Suppressor macrophage treated with lipopolysaccharide for 4 hours (primary cell): Measurements from ENCODE around the gene DNAJC25.
"Not testable (repeated sequence)": the region's sequence is repeated elsewhere in the genome, so short reads cannot be mapped to it uniquely, and the experiment has no call there.

Experiments used
- DNase-seq: peaks from one replicate; pipeline ENCODE4 v3.0.0-alpha.2; 2020

Gene DNAJC25

DNA sequence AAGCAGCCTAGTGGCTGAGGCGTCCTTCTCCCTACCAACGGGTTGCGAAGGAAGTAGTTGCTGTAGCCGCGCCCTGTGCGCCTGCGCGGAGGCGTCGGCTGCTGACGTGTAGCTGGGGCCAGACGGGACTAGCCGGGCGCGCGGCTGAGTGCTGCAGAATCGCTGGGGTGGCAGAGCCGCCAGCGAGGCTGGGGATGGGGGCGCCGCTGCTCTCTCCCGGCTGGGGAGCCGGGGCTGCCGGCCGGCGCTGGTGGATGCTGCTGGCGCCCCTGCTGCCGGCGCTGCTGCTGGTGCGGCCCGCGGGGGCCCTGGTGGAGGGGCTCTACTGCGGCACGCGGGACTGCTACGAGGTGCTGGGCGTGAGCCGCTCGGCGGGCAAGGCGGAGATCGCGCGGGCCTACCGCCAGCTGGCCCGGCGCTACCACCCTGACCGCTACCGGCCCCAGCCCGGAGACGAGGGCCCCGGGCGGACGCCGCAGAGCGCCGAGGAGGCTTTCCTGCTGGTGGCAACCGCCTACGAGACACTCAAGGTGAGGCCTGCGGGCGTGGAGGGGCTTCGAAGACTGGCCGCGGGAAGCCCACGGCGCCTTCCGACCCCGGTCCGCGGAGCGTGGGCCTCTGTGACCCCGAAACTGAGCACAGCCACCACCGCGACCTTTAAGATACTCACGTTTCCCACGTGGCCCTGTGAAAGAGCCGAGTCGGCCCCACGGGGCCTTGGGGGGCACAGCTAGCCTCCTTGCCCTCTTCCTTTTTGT lies at the start of gene DNAJC25:
DNAJC25 (plus strand) TSS at position 121 of the 758 bp plus-strand sequence; CDS start at position 195, 74 bp downstream.
- peak; percentile 99 for DNase-seq

DNA sequence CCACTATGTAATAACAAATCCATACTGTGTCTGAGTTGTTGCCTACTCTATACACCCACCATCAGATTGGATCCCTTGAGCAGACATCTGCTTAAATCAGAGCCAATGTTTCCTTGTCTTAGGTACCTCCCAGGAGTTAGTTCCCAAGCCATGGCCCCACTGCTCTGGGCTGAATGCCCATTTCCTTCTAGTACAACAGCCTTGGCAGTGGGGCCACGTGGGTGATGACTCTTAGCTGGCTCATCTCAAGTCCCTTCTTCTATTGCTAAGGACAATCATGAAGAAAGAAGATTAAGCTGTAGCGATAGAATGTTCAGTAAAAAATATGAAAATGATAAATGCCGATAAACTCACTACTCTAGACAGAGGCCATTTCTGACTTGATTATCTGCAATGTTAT lies 48.2 kb upstream of the DNAJC25 start:
- DNase-seq = no peak

DNA sequence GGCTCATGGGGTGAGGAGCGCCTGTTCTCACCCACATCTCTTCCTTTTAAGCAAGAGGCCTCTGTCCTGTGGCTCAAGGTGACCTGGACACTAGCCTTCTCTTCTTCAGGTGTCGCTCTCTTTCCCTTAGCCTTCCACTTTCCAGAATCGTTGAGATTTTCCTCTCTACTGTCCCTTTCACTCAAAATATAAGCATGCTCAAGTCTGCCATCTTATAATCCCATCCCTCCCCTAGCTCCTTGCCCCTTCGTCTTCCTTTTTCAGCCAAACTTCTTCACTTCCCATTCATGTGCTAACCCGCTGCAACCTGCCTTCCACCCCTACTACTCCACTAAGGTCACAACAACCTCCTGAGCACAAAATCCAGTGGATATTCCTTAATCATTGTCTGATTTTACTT lies 44.8 kb upstream of the DNAJC25 start:
- DNase-seq = no peak

DNA sequence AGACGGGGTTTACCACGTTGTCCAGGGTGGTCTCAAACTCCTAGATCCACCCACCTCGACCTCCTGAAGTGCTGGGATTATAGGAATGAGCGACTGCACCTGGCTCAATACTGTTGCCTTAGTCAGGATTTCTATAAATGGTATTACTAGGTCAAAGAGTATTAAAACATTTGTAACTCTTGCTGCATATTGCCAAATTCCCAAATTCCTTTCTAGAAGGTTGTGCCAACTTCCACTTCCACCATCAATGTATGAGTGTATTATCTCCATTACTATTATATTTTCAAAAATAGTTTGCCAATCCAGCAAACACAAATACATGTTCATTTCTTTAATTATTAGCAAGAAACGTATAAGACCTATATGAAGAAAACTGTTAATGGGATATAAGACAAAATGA lies 42.3 kb upstream of the DNAJC25 start:
- no peak for DNase-seq

DNA sequence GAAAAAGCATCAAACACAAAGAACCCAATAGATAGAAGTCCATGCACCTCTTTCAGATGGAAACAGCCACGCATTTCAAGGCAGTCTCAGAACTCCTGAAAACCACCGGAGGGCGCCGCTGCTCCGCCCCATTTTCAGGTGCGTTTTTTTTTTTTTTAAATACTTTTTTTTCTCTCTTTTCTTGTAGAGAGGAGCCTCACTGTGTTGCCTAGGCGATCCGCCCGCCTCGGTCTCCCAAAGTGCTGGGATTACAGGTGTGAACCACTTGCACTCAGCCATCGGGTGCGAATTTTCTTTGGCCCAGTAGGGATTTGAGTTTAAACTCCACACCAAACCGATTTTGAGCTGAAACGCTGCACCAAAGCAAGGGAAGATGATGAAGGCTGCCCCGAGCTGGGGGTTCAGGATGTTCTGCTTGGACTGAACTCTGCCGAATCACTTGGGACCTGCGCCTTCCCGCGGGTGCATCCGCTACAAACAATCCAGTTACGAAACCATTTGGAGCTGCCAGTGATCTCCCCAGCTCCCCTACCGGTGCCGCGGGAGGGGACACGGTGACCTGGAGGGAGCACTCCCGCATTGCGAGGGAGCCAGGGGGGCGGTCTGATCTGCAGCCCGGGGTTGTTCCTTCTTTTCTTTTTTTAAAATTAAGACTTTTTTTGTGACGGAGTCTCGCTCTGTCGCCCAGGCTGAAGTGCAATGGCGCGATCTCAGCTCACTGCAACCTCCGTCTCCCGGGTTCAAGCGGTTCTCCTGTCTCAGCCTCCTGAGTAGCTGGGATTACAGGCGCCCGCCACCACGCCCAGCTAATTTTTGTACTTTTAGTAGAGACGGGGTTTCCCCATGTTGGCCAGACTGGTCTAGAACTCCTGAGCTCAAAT lies 33.0 kb upstream of the DNAJC25 start:
- peak; percentile 50 for DNase-seq

DNA sequence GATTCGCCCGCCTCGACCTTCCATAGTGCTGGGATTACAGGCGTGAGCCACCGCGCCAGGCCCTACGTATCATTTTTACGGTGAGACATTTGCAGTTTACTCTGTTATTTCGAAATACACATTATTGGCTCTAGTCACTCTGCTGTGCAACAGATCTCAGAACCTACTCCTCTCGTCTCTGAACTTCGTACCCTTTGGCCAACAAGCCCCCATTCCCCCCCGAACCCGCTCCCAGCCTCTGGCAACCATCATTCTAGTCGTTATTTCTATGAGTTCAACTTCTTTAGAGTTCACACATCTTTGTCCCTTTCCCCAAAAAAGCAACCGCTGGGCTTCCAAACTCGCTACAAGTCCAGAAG lies 32.4 kb upstream of the DNAJC25 start:
- peak; percentile 35 for DNase-seq

DNA sequence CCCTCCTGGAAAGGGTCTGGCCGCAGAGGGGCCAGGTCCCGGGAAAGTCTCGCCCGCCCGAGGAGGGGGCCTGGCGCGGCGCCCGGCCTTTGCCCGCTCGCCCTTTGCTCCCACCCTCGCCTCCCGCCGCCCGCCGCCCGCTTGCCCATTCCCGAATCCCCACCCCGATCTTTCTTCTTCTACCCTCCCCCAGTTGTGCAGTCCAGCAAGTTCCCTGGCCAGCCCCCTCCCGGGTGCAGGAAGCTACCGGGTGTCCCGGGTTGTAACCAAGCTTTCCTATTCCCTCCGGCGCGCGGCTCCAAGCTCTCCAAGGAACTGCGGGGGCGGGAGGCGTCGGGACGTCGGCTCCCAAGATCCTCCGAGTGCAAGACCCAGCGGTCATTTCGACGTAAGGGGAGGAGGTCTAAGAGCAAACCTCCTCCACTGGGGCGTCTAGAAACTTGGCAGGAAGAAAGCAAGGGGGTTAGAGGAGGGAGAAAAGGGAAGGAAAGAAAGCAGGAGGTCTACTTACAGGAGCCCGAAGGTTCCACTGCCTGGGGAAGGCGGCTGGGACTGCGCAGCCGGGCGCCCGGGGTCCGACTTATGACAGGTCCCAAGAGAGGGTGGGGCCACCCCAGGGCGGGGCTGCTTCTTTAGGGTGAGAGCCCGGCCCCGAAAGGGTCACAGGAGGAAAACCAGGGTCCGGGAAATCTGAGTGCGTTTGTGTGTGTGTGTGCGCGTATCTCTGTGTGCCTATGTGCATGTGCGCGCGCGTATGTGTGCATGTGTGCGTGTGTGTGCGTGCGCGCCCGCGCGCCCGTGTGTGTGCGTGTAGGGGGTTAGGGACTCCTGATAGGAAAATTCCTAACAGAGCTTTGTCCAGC lies 31.8 kb upstream of the DNAJC25 start, which contains the start of gene PTGR1:
PTGR1 (minus strand) TSS at position 556 of the 863 bp plus-strand sequence. CDS start 2,225 bp downstream, outside the sequence.
- peak; percentile 91 for DNase-seq

DNA sequence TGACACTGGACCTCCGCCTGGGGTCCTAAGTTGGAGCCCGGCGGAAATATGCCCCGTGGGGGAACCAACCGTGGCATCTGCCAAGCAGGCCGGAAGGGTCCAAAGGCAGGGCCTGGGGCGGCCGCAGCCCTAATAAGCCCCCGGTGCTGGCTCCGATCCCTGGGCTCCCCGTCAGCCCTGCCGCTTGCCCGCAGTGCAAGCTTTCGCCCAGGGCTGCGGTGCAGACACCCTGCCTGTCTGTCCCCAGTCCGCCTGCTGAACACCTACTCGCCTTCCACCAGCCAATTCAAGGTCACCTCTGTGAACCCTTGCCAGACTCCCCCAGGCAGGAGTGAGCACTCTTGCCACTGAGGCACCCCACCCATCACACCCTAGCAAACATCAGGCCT lies 31.2 kb upstream of the DNAJC25 start:
- no peak for DNase-seq

DNA sequence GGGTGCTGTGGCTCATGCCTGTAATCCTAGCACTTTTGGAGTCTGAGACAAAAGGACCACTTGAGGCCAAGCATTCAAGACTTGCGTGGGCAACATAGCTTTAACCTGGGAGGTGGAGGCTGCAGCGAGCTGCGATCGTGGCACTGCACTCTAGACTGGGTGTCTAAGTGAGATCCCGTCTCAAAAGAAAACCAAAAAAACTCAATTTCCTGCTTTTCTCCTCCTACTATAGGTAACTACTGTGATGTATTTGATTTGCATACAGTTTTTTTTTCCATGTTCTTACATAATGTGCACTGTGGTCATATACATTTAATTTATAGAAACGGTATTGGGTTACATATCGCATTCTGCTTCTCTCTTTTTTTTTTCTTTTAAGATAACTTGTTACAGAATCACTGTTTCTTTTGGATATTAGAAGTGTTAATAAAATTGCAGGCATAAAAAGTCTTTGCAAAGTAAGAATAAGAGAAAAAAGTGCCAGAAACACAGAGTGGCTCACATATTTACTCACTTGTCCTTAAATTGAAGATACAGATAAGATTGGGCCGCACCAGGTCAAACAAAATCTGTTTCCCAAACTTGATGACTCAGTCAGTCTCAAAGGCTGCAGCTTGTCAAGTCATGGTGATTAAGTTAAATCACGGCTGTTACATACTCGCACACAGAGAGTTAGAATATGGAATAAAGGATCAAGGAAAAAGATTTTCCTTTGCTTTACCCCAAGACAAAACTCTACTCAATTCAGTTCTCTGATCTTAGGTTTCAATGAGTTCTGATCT lies 29.7 kb upstream of the DNAJC25 start:
- DNase-seq = peak; percentile 41

DNA sequence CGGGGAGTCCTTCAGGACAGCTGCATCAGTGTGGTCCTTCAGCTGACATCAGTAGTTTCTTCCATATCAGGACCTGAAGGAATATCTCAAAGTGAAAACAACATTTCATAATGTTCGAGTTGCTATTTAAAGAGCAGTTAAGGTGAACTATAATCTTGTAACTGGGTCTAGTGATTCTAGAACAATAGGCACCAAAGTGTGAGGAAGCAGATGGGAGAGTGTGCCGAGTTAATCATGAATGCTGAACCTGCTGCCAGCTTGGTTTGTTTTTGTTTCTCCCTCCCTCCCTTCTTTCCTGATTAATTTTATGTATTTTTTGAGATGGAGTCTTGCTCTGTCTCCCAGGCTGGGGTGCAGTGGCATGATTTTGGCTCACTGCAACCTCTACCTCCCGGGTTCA lies 28.1 kb upstream of the DNAJC25 start:
- no peak for DNase-seq

DNA sequence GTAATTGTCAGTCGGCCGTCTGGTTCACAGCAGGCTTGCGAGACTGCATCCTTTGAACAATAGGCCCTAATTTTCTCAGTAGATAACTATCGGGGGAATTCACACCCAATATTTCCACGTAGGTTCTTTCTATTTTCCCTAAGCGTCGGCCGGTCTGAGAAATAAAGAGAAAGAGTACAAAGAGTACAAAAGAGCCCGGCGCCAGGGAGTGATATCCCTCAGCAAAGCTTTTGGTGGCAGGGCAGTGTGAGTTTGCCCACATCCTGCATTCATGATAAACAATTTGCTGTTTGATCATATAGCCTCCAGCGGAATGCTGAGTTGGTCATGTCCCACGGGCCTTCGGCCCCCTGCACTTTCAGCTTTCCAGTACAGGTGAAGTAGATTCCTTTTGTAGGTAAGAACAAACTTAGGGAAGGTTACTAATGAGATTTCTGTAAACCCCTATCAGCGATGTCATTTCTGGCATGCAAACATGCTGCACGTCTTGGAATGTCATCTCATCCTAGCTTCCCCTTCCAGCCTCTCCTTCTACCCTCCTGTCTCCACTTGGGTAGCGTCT lies 27.0 kb upstream of the DNAJC25 start:
- no peak for DNase-seq

DNA sequence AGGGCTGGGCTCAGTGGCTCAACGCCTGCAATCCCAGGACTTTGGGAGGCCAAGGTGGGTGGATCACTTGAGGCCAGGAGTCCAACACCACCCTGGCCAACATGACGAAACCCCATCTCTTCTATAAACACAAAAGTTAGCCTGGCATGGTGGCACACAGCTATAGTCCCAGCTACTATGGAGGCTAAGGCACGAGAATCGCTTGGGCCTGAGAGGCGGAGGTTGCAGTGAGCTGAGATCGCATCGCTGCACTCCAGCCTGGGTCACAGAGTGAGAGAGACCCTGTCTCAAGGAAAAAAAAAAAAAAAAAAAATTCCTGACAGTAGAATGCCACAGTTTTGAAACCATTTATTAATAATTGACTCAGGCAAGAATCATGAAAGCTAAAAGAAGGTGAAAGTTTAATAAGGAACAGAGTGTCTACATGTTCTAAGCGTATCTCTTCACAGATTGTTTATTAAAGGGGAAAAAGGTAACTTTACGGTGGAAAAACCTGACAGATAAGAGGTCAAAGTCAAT lies 26.0 kb upstream of the DNAJC25 start:
- no peak for DNase-seq

DNA sequence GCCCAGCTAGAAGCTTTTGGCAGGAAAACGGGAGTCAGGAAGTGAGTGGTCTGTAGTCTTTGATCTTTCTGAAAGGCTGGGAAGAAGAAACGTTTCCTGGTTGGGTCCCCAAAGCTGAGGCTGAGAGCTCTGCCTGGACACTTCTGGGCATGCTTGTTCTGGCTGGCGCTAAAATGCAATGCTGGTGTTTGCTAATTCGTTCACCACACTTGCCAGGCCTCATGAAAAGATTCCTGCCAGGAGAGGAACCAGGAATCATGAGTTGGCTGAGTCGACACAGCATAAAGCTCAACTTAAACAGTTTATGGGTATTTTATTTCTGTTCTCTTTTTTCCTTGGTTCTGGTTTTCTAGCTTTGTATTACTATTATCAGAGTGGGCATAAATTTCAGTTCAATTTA lies 21.0 kb upstream of the DNAJC25 start:
- DNase-seq = no peak

DNA sequence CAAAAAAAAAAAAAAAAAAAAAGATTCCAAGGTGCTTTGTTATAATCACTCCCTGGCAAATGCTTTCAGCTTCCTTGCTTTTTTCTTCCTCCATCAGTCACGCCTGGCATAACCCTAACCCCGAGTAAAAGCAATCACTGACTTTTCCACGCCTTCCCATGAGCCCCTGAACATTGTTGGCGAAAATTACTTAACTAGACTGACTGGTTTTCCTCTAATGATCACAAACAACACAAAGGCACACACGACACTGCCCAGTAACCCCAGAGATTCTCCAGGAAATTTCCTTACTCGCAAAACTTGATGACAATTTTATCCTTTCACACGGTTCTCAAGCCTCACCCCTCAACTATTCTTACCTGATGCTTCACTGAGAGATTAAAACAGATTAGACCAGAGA lies 20.3 kb upstream of the DNAJC25 start:
- DNase-seq = no peak

DNA sequence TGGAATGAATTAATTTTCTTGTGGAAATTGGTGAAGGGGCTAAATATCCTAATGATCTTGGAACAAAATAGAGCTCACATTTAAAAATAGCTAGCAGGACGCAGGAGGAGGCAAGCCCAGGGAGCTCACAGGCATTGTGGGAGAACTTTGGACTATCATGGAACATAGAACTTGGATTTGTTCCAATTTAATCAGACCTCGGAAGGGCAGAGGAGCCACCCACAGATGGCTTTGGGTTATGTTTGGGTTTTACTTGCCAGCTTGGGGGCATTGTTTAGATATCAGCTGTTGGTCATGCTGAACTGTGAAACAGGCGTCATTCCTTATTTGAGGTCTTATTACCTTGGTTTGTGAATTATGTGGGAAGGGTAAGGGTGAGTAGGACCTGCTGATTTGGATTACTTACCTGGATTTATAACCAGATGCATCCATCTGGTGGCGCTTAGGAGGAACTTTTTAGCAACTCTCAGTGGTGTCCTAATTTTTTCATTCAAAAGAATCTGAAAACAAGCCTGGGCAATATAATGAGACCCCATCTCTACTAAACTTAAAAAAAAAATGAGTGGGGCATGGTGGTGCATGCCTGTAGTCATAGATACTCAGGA lies 17.6 kb upstream of the DNAJC25 start:
- DNase-seq = no peak

DNA sequence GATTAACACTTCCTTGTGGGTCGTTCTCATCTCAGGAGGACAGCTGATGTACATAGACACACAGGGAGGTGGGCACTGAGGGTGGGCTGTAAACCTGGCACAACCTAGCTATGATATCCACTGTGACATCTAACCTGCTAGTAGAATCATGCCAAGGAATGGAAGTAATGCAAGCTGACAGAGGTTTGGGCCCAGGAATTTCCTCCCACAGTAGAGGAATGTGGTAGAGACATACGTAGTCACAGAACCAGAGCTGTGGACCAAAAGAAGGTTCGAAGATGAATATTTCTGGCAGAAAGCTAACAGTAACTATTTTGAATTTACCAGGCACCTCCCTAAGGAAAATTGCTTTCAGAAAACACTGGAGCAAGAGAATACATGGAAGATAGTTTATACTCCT lies 15.2 kb upstream of the DNAJC25 start:
- DNase-seq = no peak

DNA sequence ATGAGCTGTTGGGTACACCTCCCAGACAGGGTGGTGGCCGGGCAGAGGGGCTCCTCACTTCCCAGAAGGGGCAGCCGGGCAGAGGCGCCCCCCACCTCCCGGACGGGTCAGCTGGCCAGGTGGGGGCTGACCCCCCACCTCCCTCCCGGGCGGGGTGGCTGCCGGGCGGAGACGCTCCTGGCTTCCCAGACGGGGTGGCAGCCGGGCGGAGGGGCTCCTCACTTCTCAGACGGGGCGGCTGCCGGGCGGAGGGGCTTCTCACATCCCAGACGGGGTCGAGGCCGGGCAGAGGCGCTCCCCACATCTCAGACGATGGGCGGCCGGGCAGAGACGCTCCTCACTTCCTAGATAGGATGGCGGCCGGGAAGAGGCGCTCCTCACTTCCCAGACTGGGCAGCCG lies 13.8 kb upstream of the DNAJC25 start:
- not testable (repeated sequence) for DNase-seq

DNA sequence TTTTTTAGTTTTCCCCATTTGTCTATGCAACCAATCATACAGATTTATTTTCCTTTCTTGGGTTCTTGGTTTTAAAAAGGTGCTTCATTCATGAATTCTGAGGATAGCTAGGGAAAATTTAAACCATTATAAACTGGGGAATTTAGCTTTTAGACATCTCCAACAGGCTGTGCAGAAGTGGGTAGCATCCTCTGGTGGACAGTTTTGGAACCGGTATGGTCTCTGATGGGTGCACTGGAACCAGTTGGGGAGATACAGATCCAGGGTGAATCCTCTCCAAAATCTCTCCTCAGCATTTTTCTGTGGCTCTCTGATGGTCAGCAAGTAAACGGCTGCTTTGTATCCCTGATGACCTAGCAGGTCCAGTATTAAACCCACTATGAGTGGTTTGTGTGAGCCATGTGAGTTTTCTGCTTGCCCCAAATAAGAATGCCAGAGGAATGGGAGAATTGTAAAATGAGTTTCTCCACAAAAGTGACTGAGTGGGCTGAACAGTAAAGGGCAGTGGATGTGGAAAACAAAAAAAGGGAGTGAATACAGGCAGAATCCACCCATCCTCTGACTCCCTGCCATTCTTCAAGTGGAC lies 9.1 kb upstream of the DNAJC25 start:
- no peak for DNase-seq

DNA sequence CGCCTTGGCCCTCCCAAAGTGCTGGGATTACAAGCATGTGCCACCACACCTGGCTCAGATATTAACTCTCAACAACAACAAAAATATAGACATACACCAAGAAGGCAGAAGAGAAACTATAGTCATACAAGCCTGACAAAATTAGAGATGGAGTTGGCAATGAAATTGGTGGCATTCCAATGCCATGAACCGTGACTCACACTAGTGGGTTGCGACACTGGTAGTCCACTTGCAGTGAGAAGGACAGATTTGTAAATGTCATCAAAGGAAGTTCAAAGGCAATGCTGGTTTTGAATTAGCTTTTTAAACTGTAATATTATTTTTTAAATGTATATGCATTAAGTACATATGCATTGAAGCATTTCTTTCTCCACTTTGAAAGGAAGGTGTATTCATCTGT lies 8.5 kb upstream of the DNAJC25 start:
- DNase-seq = peak; percentile 88

DNA sequence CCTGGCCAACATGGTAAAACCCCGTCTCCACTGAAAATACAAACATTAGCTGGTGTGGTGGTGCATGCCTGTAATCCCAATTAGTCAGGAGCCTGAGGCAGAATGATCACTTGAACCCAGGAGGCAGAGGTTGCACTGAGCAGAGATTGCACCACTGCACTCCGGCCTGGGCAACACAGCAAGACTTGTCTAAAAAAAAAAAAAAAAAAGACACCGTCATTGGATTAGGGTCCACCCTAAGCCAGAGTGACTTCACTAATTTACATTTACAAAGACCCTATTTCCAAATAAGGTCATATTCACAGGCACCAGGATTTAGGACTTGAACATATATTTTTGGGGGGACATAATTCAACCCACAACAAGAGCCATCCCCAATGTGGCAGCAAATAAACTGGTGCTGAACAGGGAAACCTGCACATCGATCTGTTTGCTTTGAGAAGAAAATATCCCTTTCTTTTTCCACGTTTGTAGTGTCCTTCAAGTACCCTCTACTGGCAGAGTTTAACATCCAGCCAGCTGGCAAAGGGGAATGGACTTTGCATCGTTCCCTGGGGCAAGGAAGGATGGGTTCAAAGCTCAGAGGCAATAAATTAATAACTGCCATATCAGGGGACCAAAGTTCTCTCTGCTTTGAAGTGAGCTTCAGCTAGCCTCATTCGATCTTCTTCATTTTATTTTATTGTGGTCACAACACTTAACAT lies 3.7 kb upstream of the DNAJC25 start:
- no peak for DNase-seq
